H1 (cell line): Measurements from ENCODE around the gene ADRB1. TPM values are rescaled to one million over a fixed set of nuclear protein-coding genes. Genes with fewer than 3 reads are reported as not detected.

ENCODE experiments used
- CTCF ChIA-PET: fragments of 300-600 bp; sonication (Branson Sonifier 250); formaldehyde crosslinking; loops from one replicate; lab custom pipeline; 2021; ENCODE audit not compliant: partially characterized antibody; lab: Charles Lee
- POLR2A ChIA-PET: fragments of 300-600 bp; sonication (Branson Sonifier 250); formaldehyde crosslinking; loops from one replicate; lab custom pipeline; 2021; ENCODE audit warnings: inconsistent platforms; ENCODE audit not compliant: partially characterized antibody; lab: Charles Lee
- DNase-seq, 2 experiments: peaks; one replicate each; pipeline versions ENCODE4 v3.0.0 to v3.0.0-alpha.2; 2010 to 2022; ENCODE audit warnings: low spot score in 2 of 2, low read depth in 1 of 2, mixed read lengths in 1 of 2
- FAIRE-seq: peaks from 2 replicates; lab custom pipeline; 2011; peaks lifted over from hg19 to GRCh38; lab: Jason Lieb, UNC
- H2AFZ ChIP-seq: 2 replicates; pipeline ENCODE4 v1.8.1; 2012; ENCODE audit warnings: low read length, inconsistent platforms
- H2AK5ac ChIP-seq: 2 replicates; pipeline ENCODE4 v1.6.1; 2013; ENCODE audit warnings: low read depth, low read length
- H2BK120ac ChIP-seq: replicated peaks from 2 replicates; pipeline ENCODE3; 2013; ENCODE audit warnings: low read depth, low read length, inconsistent platforms
- H2BK12ac ChIP-seq: 2 replicates; pipeline ENCODE4 v1.6.1; 2013; ENCODE audit warnings: low read depth, low read length
- H2BK15ac ChIP-seq: 2 replicates; pipeline ENCODE4 v1.6.1; 2013; ENCODE audit warnings: low read length
- H2BK20ac ChIP-seq: 2 replicates; pipeline ENCODE4 v1.6.1; 2013; ENCODE audit warnings: low read length
- H2BK5ac ChIP-seq: 2 replicates; pipeline ENCODE4 v1.6.1; 2013; ENCODE audit warnings: low read depth, low read length
- H3K14ac ChIP-seq: 2 replicates; pipeline ENCODE4 v1.6.1; 2013; ENCODE audit warnings: inconsistent platforms; ENCODE audit not compliant: insufficient read length
- H3K18ac ChIP-seq: 2 replicates; pipeline ENCODE4 v1.6.1; 2013; ENCODE audit warnings: low read length; ENCODE audit errors: extremely low read depth
- H3K23ac ChIP-seq: 2 replicates; pipeline ENCODE4 v1.6.1; 2013; ENCODE audit warnings: inconsistent platforms; ENCODE audit not compliant: insufficient read length
- H3K23me2 ChIP-seq: 2 replicates; pipeline ENCODE4 v1.6.1; 2013; ENCODE audit warnings: low read depth, low read length
- H3K27ac ChIP-seq: 2 replicates; pipeline ENCODE4 v1.6.1; 2011; ENCODE audit warnings: low read depth, low read length, inconsistent platforms
- H3K27me3 ChIP-seq, 4 experiments: replicated peaks in 1 of 4; 1 replicate in 1 of 4; 2 replicates in 3 of 4; pipeline versions ENCODE4 v1.6.1 to v1.8.1; 2011 to 2013; ENCODE audit warnings: low read length in 3 of 4, mild to moderate bottlenecking in 3 of 4, inconsistent platforms in 2 of 4, mixed read lengths in 2 of 4, moderate library complexity in 1 of 4; ENCODE audit not compliant: control insufficient read depth in 3 of 4, insufficient read depth in 3 of 4; ENCODE audit errors: extremely low read depth in 1 of 4
- H3K36me3 ChIP-seq, 4 experiments: 2 replicates each; pipeline versions ENCODE4 v1.6.1 to v1.8.1; 2011 to 2013; ENCODE audit warnings: mild to moderate bottlenecking in 4 of 4, low read length in 3 of 4, moderate library complexity in 2 of 4, control low read depth in 1 of 4, inconsistent platforms in 1 of 4; ENCODE audit not compliant: insufficient read depth in 4 of 4, control insufficient read depth in 2 of 4
- H3K4ac ChIP-seq: replicated peaks from 2 replicates; pipeline ENCODE3; 2013; ENCODE audit warnings: low read length, low read depth, mixed read lengths, inconsistent platforms; ENCODE audit not compliant: insufficient read length
- H3K4me1 ChIP-seq, 4 experiments: replicated peaks in 1 of 4; 1 replicate in 1 of 4; 2 replicates in 3 of 4; pipeline versions ENCODE4 v1.6.1 to v1.8.1; 2011 to 2013; ENCODE audit warnings: low read length in 3 of 4, inconsistent platforms in 2 of 4, mixed read lengths in 1 of 4; ENCODE audit not compliant: insufficient read depth in 4 of 4, control insufficient read depth in 3 of 4
- H3K4me2 ChIP-seq, 2 experiments: 2 replicates each; pipeline versions ENCODE4 v1.6.1 to v1.8.1; 2011 to 2013; ENCODE audit warnings: low read depth in 2 of 2, low read length in 2 of 2, control low read depth in 1 of 2, inconsistent platforms in 1 of 2, mild to moderate bottlenecking in 1 of 2; ENCODE audit not compliant: insufficient read depth in 1 of 2
- H3K4me3 ChIP-seq, 4 experiments: fragments of 200-600, 300-600 bp in 1 of 4; sonication (generic), shearing (Covaris generic), sonication (Bioruptor Twin) in 1 of 4; 2 replicates each; pipeline versions ENCODE4 v1.5.1 to v1.8.1; 2011 to 2016; ENCODE audit warnings: low read length in 4 of 4, low read depth in 3 of 4, control low read depth in 2 of 4, inconsistent platforms in 2 of 4, mild to moderate bottlenecking in 2 of 4, mixed read lengths in 1 of 4, moderate library complexity in 1 of 4; ENCODE audit not compliant: insufficient read depth in 2 of 4; ENCODE audit errors: extremely low read depth in 1 of 4
- H3K56ac ChIP-seq: replicated peaks from 2 replicates; pipeline ENCODE3; 2013; ENCODE audit warnings: low read depth, mild to moderate bottlenecking, mixed read lengths, low read length, inconsistent platforms; ENCODE audit not compliant: insufficient read length
- H3K79me1 ChIP-seq: 2 replicates; pipeline ENCODE4 v1.6.1; 2013; ENCODE audit warnings: low read depth, low read length, control low read depth
- H3K79me2 ChIP-seq, 2 experiments: 2 replicates each; pipeline versions ENCODE4 v1.6.1 to v1.8.1; 2012 to 2013; ENCODE audit warnings: low read length in 2 of 2, mild to moderate bottlenecking in 2 of 2, inconsistent platforms in 1 of 2; ENCODE audit not compliant: insufficient read depth in 2 of 2, control insufficient read depth in 1 of 2
- H3K9ac ChIP-seq, 4 experiments: replicated peaks in 1 of 4; 1 replicate in 1 of 4; 2 replicates in 3 of 4; pipeline versions ENCODE4 v1.6.1 to v1.8.1; 2011 to 2013; ENCODE audit warnings: low read depth in 3 of 4, low read length in 3 of 4, control low read depth in 2 of 4, mild to moderate bottlenecking in 2 of 4, moderate library complexity in 2 of 4, inconsistent platforms in 1 of 4; ENCODE audit errors: extremely low read depth in 1 of 4
- H3K9me3 ChIP-seq, 2 experiments: 2 replicates each; pipeline versions ENCODE4 v1.6.1 to v1.8.1; 2012 to 2013; ENCODE audit warnings: mild to moderate bottlenecking in 2 of 2, moderate library complexity in 2 of 2, control low read depth in 1 of 2, inconsistent platforms in 1 of 2, low read depth in 1 of 2, low read length in 1 of 2, mixed read lengths in 1 of 2; ENCODE audit not compliant: insufficient read depth in 2 of 2
- H4K20me1 ChIP-seq, 2 experiments: replicated peaks in 1 of 2; 2 replicates each; pipeline versions ENCODE3 to v1.8.1; 2011 to 2013; ENCODE audit warnings: inconsistent platforms in 2 of 2, low read length in 2 of 2, mild to moderate bottlenecking in 1 of 2; ENCODE audit not compliant: insufficient read depth in 2 of 2, control insufficient read depth in 1 of 2
- H4K5ac ChIP-seq: 2 replicates; pipeline ENCODE4 v1.6.1; 2013; ENCODE audit warnings: low read length, low read depth, mixed read lengths, inconsistent platforms; ENCODE audit not compliant: insufficient read length
- H4K8ac ChIP-seq: 2 replicates; pipeline ENCODE4 v1.8.0; 2013; ENCODE audit warnings: mild to moderate bottlenecking, moderate library complexity, low read length, inconsistent platforms; ENCODE audit not compliant: insufficient read depth; ENCODE audit errors: extremely low read depth
- H4K91ac ChIP-seq: replicated peaks from 2 replicates; pipeline ENCODE3; 2013; ENCODE audit warnings: low read length, mixed read lengths, inconsistent platforms; ENCODE audit not compliant: insufficient read length
- CTCF ChIP-seq, 3 experiments: IDR thresholded peaks; 1 replicate in 2 of 3; 2 replicates in 1 of 3; pipeline versions ENCODE4 v1.5.1 to v1.6.1; 2011; ENCODE audit warnings: low read length in 3 of 3, mild to moderate bottlenecking in 3 of 3, inconsistent platforms in 2 of 3, low read depth in 1 of 3, moderate library complexity in 1 of 3; ENCODE audit not compliant: insufficient read depth in 1 of 3; ENCODE audit errors: control extremely low read depth in 1 of 3
- POLR2A ChIP-seq, 2 experiments: IDR thresholded peaks; 1 replicate in 1 of 2; 2 replicates in 1 of 2; pipeline ENCODE4 v1.6.1; 2011; ENCODE audit warnings: low read depth in 2 of 2, low read length in 2 of 2, mild to moderate bottlenecking in 2 of 2; ENCODE audit errors: control extremely low read depth in 1 of 2
- SAP30 ChIP-seq: fragments of 300-600 bp; sonication (generic); IDR thresholded peaks from 2 replicates; pipeline ENCODE4 v1.7.1; 2012; ENCODE audit warnings: low read length, moderate library complexity, mild to moderate bottlenecking, inconsistent platforms; ENCODE audit not compliant: insufficient read depth, insufficient replicate concordance
- WGBS, 2 experiments: shearing (Covaris generic) in 1 of 2; methylation state at CpG; one replicate each; pipeline versions ENCODE4 v1.1.6 to v1.1.7; 2013 to 2015; ENCODE audit warnings: low lambda C conversion rate in 2 of 2, mixed read lengths in 2 of 2, inconsistent platforms in 1 of 2, low coverage in 1 of 2, missing lambda C conversion rate in 1 of 2; ENCODE audit not compliant: insufficient replicate concordance in 2 of 2, insufficient coverage in 1 of 2, insufficient read length in 1 of 2; ENCODE audit errors: extremely low coverage in 1 of 2, missing lambda C conversion rate in 1 of 2; 5-methylcytosine and 5-hydroxymethylcytosine counted together
- polyA plus RNA-seq, 7 experiments: library from polyadenylated mRNA; depleted of rRNA in 3 of 7; stranded (reverse) in 5 of 7; unstranded in 2 of 7; fragments of >200 nt in 5 of 7; fragments of 200-250 nt in 2 of 7; gene quantifications; 1 replicate in 5 of 7; 2 replicates in 1 of 7; 4 replicates in 1 of 7; pipeline versions ENCODE4 v1.2.1 to v1.2.3, GENCODE V29; 2011 to 2013; ENCODE audit warnings: missing spikeins in 2 of 7, mixed read lengths in 2 of 7
- total RNA-seq: library from RNA; stranded (reverse); fragmentation: NEBNext Ultra II Directional; extraction: Animal tissue kit (Norgen Biotek cat#: 25700); gene quantifications from 2 replicates; pipeline ENCODE4 v1.2.1, GENCODE V29; 2021

The ADRB1 gene
- total and polyA plus RNA-seq, 2 of the 8 experiments (the other 6 are each of a cell fraction or from before 2014, with no cell fraction given): 0.14 to 0.48 TPM

GRCh38 chr10:114087255-114087654 is 43.6 kb downstream of the ADRB1 start:
- Histone ChIP-seq H3K4ac (no peak overlapping the region), H2BK12ac (no peak overlapping the region), H4K5ac (no peak overlapping the region), H4K8ac (no peak overlapping the region), H2AK5ac (no peak overlapping the region), H2BK20ac (no peak overlapping the region), H3K18ac (no peak overlapping the region)
- TF ChIP-seq CTCF (IDR thresholded peaks at IDR 0.05; ENCODE audit: control extremely low read depth in 1 of 3, insufficient read depth in 1 of 3, low read depth in 1 of 3, low read length in 3 of 3): peak in 2 of 3 experiments; percentile 29 to 75; a peak in 3 of 4 replicates
- no peak for TF ChIP-seq SAP30
- no peak for TF ChIP-seq POLR2A (IDR thresholded peaks at IDR 0.05; ENCODE audit: control extremely low read depth in 1 of 2, low read depth in 2 of 2, low read length in 2 of 2)
- TF ChIP-seq, all 59 proteins: peak for 1
- no peak overlapping the region for H3K56ac ChIP-seq
- no peak overlapping the region for H3K4me2 ChIP-seq
- no peaks in the 10 kb centered on the region for H3K36me3 ChIP-seq
- ChIA-PET POLR2A (interaction anchor here (0.6 kb wide), 1 partner anchor 179 kb away, joined by 3 read pairs; no protein-coding TSS in a partner anchor), CTCF (interaction anchor here (0.7 to 4.4 kb wide), 16 partner anchors 13 to 465 kb away, joined by 3 to 33 read pairs (median 4); no protein-coding TSS in a partner anchor)
- WGBS, 2 experiments: 84% methylated on average over 5 of the region's 5 CpGs; no CpG with 5 or more reads in 1 of the 2 experiments
- H3K79me2 ChIP-seq: no peaks in the 10 kb centered on the region
- no peaks in the 10 kb centered on the region for H3K27me3 ChIP-seq
- no peaks in the 10 kb centered on the region for H3K4me1 ChIP-seq
- no peaks in the 10 kb centered on the region for H4K20me1 ChIP-seq
- DNase-seq (no peak), FAIRE-seq (no peak)
- no peak overlapping the region for H3K4me3 ChIP-seq
- no peak overlapping the region for H3K14ac ChIP-seq
- H3K27ac ChIP-seq: no peak overlapping the region
- no peak overlapping the region for H2BK15ac ChIP-seq
- no peak overlapping the region for H3K9ac ChIP-seq
- H3K79me1 ChIP-seq: no peaks in the 10 kb centered on the region
- no peaks in the 10 kb centered on the region for H3K23me2 ChIP-seq
- peaks cover 0 to 3% of the 10 kb centered on the region in 2 experiments; a peak in 1 of 4 replicates for H3K9me3 ChIP-seq
- H2AFZ ChIP-seq: no peak overlapping the region
- no peak overlapping the region for H3K23ac ChIP-seq
- no peak overlapping the region for H4K91ac ChIP-seq
- no peak overlapping the region for H2BK120ac ChIP-seq
- no peak overlapping the region for H2BK5ac ChIP-seq
